Measurements from ENCODE around the gene LAP3. TPM values are rescaled to one million over a fixed set of nuclear protein-coding genes. Genes with fewer than 3 reads are reported as not detected.

Gene LAP3
- total RNA-seq, 1 experiment from 2014 or later = 70.6 TPM

DNA sequence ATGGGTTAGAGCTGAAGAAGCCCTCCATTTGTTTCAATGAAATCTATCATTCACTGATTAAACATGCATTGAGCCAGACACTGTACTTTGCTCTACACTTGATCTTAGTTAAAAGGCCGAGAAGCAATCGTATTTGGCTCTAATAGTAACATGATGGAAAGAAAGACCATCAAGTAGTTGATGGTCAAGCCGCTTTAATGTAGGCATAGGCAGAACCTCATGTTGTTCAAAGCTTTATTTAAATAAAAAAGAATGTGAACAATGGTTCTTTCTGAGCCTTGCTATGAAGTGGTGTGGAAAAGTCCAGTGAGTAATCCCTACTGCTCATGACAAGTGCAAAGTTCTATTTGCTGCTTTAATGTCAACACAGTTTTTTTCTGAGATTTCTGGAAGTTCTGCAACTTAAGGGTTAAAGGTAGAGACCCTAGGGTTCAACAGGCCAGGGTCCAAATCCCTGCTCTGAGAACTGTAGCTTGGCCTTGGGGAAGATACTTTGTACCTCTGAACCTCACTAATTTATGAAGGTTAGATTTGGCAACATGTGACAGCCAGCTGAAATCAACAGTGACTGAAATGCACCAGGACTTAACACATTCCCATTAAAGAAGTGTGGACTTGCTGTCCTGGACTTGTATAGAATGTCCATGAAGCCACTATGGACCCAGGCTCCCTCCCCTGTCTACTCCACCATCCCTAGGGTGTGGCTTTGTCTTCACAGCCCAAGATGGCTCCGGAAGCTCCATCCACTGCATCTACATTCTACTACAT is 17.9 kb upstream of the LAP3 start:
- H3K4me1 Mint-ChIP-seq (ENCODE audit: low read depth, unreplicated experiment) = no peaks in the 10 kb centered on the region
- CTCF ChIA-PET = no interaction called here
- intact Hi-C loops (cut with micrococcal nuclease; ENCODE audit: unreplicated experiment) = no loop called here
- H3K36me3 Mint-ChIP-seq (ENCODE audit: insufficient read depth, unreplicated experiment) = no peaks in the 10 kb centered on the region
- no peak for DNase-seq
- H3K27me3 Mint-ChIP-seq (ENCODE audit: unreplicated experiment) = peaks cover 19% of the 10 kb centered on the region
- no peak overlapping the region for H3K4me3 Mint-ChIP-seq (ENCODE audit: low read depth, unreplicated experiment)
- H3K27ac Mint-ChIP-seq (ENCODE audit: unreplicated experiment) = no peak overlapping the region
- no peaks in the 10 kb centered on the region for H3K9me3 Mint-ChIP-seq (ENCODE audit: low read depth, unreplicated experiment)
- TF ChIP-seq, protein P1, sequence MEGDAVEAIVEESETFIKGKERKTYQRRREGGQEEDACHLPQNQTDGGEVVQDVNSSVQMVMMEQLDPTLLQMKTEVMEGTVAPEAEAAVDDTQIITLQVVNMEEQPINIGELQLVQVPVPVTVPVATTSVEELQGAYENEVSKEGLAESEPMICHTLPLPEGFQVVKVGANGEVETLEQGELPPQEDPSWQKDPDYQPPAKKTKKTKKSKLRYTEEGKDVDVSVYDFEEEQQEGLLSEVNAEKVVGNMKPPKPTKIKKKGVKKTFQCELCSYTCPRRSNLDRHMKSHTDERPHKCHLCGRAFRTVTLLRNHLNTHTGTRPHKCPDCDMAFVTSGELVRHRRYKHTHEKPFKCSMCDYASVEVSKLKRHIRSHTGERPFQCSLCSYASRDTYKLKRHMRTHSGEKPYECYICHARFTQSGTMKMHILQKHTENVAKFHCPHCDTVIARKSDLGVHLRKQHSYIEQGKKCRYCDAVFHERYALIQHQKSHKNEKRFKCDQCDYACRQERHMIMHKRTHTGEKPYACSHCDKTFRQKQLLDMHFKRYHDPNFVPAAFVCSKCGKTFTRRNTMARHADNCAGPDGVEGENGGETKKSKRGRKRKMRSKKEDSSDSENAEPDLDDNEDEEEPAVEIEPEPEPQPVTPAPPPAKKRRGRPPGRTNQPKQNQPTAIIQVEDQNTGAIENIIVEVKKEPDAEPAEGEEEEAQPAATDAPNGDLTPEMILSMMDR (IDR thresholded peaks at IDR 0.05; ENCODE audit: unreplicated experiment) = no peak
- no TSS peak for BruUV-seq (replicated peaks)

DNA sequence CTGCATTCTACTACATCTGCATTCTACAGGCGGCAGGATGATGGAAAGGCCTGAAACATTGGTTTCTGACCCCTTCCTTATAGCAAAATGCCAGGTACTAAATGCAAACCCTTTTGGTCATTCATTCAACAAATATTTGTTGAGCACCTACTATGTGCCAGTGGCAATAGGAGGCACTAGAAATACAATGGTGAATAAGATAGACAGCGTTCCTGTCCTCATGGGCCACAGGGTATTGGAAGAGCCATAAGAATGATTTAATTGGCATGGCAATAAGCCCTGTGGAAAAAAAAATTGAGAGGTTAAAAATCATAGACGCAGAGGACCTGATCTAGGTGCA is 17.3 kb upstream of the LAP3 start:
- H3K27ac Mint-ChIP-seq (ENCODE audit: unreplicated experiment) = no peak overlapping the region
- CTCF ChIA-PET = no interaction called here

DNA sequence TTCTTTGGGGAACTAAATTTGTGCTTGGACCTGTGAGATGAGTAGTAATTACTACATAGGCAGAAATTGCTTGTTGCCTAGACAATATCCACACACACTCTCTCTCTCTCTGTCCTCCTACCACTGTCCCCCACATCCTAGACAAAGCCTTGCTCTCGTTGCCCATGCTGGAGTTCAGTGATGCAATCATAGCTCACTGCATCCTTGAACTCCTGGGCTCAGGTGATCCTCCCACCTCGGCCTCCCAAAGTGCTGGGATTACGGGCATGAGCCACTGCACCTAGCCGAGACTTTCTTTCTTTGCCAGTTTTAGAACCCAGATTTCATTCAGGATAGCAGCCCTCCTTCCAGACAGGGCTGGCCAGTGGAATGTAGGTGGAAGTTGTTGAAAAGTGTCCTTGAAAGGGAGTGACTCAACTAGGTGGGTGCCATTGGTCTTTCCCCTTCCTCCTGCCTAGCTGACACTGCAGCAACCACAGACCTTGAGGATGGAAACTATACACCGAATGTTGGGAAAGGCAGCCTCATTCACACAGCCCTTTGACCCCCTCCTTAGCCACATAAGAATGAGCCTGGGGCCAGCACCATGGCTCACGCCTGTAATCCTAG is 16.8 kb upstream of the LAP3 start:
- no peaks in the 10 kb centered on the region for H3K4me1 Mint-ChIP-seq (ENCODE audit: low read depth, unreplicated experiment)
- peaks cover 10% of the 10 kb centered on the region for H3K27me3 Mint-ChIP-seq (ENCODE audit: unreplicated experiment)
- TF ChIP-seq, protein P1 (IDR thresholded peaks at IDR 0.05; ENCODE audit: unreplicated experiment) = no peak
- no TSS peak for BruUV-seq (replicated peaks)
- H3K36me3 Mint-ChIP-seq (ENCODE audit: insufficient read depth, unreplicated experiment) = no peaks in the 10 kb centered on the region
- H3K4me3 Mint-ChIP-seq (ENCODE audit: low read depth, unreplicated experiment) = no peak overlapping the region
- no peaks in the 10 kb centered on the region for H3K9me3 Mint-ChIP-seq (ENCODE audit: low read depth, unreplicated experiment)
- H3K27ac Mint-ChIP-seq (ENCODE audit: unreplicated experiment) = no peak overlapping the region
- DNase-seq = no peak
- CTCF ChIA-PET = interaction anchor here (0.7 kb wide), 1 partner anchor 246 kb away, joined by 4 read pairs; no protein-coding TSS in a partner anchor
- intact Hi-C loops (cut with micrococcal nuclease; ENCODE audit: unreplicated experiment) = no loop called here

More for the DNA sequence above, 17.3 kb upstream of the LAP3 start:
- no peaks in the 10 kb centered on the region for H3K4me1 Mint-ChIP-seq (ENCODE audit: low read depth, unreplicated experiment)
- peaks cover 15% of the 10 kb centered on the region for H3K27me3 Mint-ChIP-seq (ENCODE audit: unreplicated experiment)
- TF ChIP-seq, protein P1 (IDR thresholded peaks at IDR 0.05; ENCODE audit: unreplicated experiment) = no peak
- intact Hi-C loops (cut with micrococcal nuclease; ENCODE audit: unreplicated experiment) = no loop called here
- DNase-seq = no peak
- H3K36me3 Mint-ChIP-seq (ENCODE audit: insufficient read depth, unreplicated experiment) = no peaks in the 10 kb centered on the region
- no peaks in the 10 kb centered on the region for H3K9me3 Mint-ChIP-seq (ENCODE audit: low read depth, unreplicated experiment)
- BruUV-seq (replicated peaks) = no TSS peak
- H3K4me3 Mint-ChIP-seq (ENCODE audit: low read depth, unreplicated experiment) = no peak overlapping the region

DNA sequence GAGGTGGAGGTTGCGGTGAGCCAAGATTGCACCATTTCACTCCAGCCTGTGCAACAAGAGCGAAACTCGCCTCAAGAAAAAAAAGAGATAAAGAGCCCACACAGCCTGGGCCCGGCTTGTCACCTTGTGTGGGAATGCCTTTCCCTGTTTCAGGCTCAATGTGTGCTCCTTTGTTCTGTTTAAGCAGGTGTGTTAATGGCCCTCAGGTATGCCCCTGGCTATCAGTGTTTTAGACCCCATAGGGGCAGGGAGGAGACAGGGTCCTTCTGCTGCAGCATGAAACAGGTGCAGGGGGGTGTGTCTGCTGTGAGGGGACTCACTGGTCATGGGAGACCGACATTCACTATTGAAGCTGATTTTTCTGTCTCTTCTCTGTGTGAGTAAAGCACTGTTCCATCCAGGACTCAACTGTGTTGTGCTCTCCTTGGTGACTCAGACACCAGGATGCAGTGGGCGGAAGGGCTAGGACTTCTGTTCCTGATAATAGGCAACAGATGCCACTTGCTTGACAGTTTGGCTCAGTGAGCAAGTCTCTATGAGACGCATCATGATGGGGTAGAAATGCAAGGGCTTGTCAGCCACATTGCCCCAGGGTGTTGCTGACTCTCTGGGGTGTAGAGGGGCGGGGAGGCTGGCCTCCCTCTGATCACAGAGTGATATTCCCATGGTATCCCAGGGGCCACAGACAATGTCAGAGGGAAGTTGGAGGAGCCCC is 15.6 kb upstream of the LAP3 start:
- H3K4me3 Mint-ChIP-seq (ENCODE audit: low read depth, unreplicated experiment) = no peak overlapping the region
- no TSS peak for BruUV-seq (replicated peaks)
- TF ChIP-seq, protein P1 (IDR thresholded peaks at IDR 0.05; ENCODE audit: unreplicated experiment) = no peak
- no peaks in the 10 kb centered on the region for H3K4me1 Mint-ChIP-seq (ENCODE audit: low read depth, unreplicated experiment)
- H3K27me3 Mint-ChIP-seq (ENCODE audit: unreplicated experiment) = no peaks in the 10 kb centered on the region
- H3K27ac Mint-ChIP-seq (ENCODE audit: unreplicated experiment) = no peak overlapping the region
- CTCF ChIA-PET = interaction anchor here (0.6 kb wide), 1 partner anchor 87 kb away, joined by 3 read pairs; no protein-coding TSS in a partner anchor
- no peaks in the 10 kb centered on the region for H3K36me3 Mint-ChIP-seq (ENCODE audit: insufficient read depth, unreplicated experiment)
- no peak for DNase-seq
- no peaks in the 10 kb centered on the region for H3K9me3 Mint-ChIP-seq (ENCODE audit: low read depth, unreplicated experiment)
- intact Hi-C loops (cut with micrococcal nuclease; ENCODE audit: unreplicated experiment) = no loop called here

All from Calu3 (cell line).